Small intestine (tissue), 16 donors: ENCODE data around the gene INO80D. TPM values are rescaled to one million over a fixed set of nuclear protein-coding genes. Genes with fewer than 3 reads are reported as not detected.
"Not testable (repeated sequence)": the region's sequence is repeated elsewhere in the genome, so short reads cannot be mapped to it uniquely, and the experiment has no call there.

Source experiments
- DNase-seq, 2 donors: peaks; one replicate each; pipeline versions ENCODE4 v3.0.0 to v3.0.0-alpha.2; 2013
- FAIRE-seq: peaks from 2 replicates; lab custom pipeline; 2012; peaks lifted over from hg19 to GRCh38; lab: Jason Lieb, UNC
- H3K27ac ChIP-seq, 3 donors: one replicate each; pipeline ENCODE4 v1.5.1; 2013; ENCODE audit warnings: low read length in 2 of 3, mild to moderate bottlenecking in 2 of 3, control low read depth in 1 of 3, inconsistent platforms in 1 of 3, low read depth in 1 of 3, moderate library complexity in 1 of 3
- H3K27me3 ChIP-seq, 3 donors: one replicate each; pipeline ENCODE4 v1.6.1; 2013; ENCODE audit warnings: low read length in 3 of 3, inconsistent platforms in 1 of 3; ENCODE audit not compliant: control insufficient read depth in 3 of 3, insufficient read depth in 3 of 3
- H3K36me3 ChIP-seq, 3 donors: one replicate each; pipeline ENCODE4 v1.6.1; 2013; ENCODE audit warnings: low read length in 3 of 3, inconsistent platforms in 1 of 3, low read depth in 1 of 3, mild to moderate bottlenecking in 1 of 3, moderate library complexity in 1 of 3; ENCODE audit not compliant: control insufficient read depth in 3 of 3, insufficient read depth in 2 of 3
- H3K4me1 ChIP-seq, 3 donors: one replicate each; pipeline ENCODE4 v1.6.1; 2013; ENCODE audit warnings: low read length in 2 of 3, inconsistent platforms in 1 of 3, low read depth in 1 of 3, mild to moderate bottlenecking in 1 of 3, moderate library complexity in 1 of 3; ENCODE audit not compliant: control insufficient read depth in 3 of 3, insufficient read depth in 2 of 3
- H3K4me3 ChIP-seq, 3 donors: one replicate each; pipeline ENCODE4 v1.5.1; 2013; ENCODE audit warnings: low read length in 3 of 3, control low read depth in 1 of 3, inconsistent platforms in 1 of 3, low read depth in 1 of 3, mild to moderate bottlenecking in 1 of 3, moderate library complexity in 1 of 3
- H3K9me3 ChIP-seq, 2 donors: one replicate each; pipeline ENCODE4 v1.6.1; 2013; ENCODE audit warnings: low read depth in 1 of 2, low read length in 1 of 2; ENCODE audit not compliant: control insufficient read depth in 2 of 2, insufficient read depth in 1 of 2
- WGBS, 3 donors: extraction: QIAGEN DNeasy Blood & Tissue Kit; methylation state at CpG; one replicate each; pipeline ENCODE4 v1.1.7; 2013; 5-methylcytosine and 5-hydroxymethylcytosine counted together
- long read RNA-seq, 10 donors: transcript quantifications; one replicate each; lab custom pipeline, GENCODE V29; 2026
- polyA plus RNA-seq, 4 donors: library from polyadenylated mRNA; stranded (reverse) in 3 of 4; unstranded in 1 of 4; fragments of 200-250 nt in 3 of 4; fragments of 120-200 nt in 1 of 4; gene quantifications; one replicate each; pipeline versions ENCODE4 v1.2.1 to v1.2.3, GENCODE V29; 2013
- donor health status: healthy with polysubstance abuse.
- donor health status: control.
- donor health status: control.
- donor health status: Bipolar disorder and iron deficiency.
- donor health status: healthy.

INO80D gene, protein sequence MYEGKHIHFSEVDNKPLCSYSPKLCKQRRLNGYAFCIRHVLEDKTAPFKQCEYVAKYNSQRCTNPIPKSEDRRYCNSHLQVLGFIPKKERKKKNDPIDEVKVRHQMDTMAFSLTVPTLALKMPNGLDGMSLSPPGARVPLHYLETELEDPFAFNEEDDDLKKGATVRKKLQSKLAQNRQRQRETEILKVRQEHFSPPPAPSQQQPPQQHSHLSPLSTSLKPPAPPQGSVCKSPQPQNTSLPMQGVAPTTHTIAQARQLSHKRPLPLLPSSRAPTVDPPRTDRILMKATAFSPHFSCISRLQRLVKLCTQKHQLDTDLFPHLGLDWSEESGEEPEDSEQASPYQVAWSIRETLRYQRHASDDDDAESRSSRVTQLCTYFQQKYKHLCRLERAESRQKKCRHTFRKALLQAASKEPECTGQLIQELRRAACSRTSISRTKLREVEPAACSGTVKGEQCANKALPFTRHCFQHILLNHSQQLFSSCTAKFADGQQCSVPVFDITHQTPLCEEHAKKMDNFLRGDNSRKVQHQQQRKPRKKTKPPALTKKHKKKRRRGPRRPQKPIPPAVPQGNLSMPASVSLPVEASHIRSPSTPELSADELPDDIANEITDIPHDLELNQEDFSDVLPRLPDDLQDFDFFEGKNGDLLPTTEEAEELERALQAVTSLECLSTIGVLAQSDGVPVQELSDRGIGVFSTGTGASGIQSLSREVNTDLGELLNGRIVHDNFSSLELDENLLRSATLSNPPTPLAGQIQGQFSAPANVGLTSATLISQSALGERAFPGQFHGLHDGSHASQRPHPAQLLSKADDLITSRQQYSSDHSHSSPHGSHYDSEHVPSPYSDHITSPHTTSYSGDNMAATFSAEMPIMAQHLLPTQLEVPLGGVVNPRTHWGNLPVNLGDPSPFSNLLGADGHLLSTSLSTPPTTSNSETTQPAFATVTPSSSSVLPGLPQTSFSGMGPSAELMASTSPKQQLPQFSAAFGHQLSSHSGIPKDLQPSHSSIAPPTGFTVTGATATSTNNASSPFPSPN
- 10 to 100 TPM in 1 of 4 donors, 1 to 10 TPM in 3; 1.6 to 11.6 (median 2.3) TPM for polyA plus RNA-seq
- long read RNA-seq, donor 1, result 0 reads
- long read RNA-seq, donor 2, result 0 reads
- long read RNA-seq, donor 3, partial matches to known transcripts, result 2,878 of 2,928 reads
- long read RNA-seq, donor 3, other reads (novel, unspliced or antisense), result 50 of 2,928 reads
- long read RNA-seq, donor 4, result 0 reads
- long read RNA-seq, donor 5, result 0 reads
- long read RNA-seq, donor 6, result 0 reads
- long read RNA-seq, donor 7, result 0 reads
- long read RNA-seq, donor 8, result 0 reads
- long read RNA-seq, donor 9, result 0 reads
- long read RNA-seq, donor 10, result 0 reads

DNA sequence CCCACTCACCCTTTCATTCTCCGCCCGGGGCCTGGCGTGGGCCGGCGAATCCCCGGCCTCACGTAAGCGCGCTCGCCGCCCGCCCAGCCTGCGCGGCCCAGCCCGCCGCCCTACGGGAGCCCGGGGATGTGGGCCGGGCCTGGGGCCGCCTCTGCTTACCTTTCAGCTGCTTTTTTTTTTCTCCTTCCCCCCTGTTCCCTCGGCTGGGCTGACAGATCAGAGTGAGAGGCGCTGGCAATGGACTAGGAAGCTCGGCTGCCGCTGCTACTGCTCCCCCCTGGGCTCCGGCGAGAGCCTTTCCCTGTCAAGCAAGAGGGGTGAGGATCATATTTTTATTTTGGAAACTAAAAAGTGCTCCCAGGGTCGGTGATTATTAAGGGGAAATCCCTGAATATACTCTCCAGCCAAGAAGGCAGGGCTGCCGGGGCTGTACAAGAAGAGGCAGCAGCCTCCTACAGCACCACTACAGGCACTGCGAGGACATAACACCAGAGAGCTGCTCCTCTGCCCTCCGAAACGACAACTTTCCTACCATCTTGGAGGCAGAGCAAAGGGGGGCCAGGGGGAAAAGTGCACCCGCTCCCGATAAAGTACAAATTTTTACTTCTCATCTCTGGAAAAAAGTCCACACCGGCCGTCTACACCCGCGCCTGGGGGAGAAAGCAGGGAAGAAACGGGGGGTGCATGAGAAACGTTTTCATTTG lies at the start of gene INO80D:
Gene INO80D, minus strand, starts transcription at position 433 of the 704 bp plus-strand sequence. CDS start 23,158 bp downstream, outside the sequence.
- 0% methylated on average over 21 to 39 of the region's 39 CpGs for WGBS, 3 donors
- Histone ChIP-seq H3K27me3 (no peaks in the 10 kb centered on the region), H3K4me1 (peaks cover 2 to 5% (median 4%) of the 10 kb centered on the region in 3 donors), H3K9me3 (no peaks in the 10 kb centered on the region), H3K27ac (peak within 1 kb of the TSS; percentile 96 to 100 (median 98)), H3K4me3 (peak within 1 kb of the TSS; percentile 91 to 99 (median 92)), H3K36me3 (peaks cover 0 to 11% (median 0%) of the 10 kb centered on the region in 3 donors)
- DNase-seq (peak; percentile 87 to 92), FAIRE-seq (no peak)

DNA sequence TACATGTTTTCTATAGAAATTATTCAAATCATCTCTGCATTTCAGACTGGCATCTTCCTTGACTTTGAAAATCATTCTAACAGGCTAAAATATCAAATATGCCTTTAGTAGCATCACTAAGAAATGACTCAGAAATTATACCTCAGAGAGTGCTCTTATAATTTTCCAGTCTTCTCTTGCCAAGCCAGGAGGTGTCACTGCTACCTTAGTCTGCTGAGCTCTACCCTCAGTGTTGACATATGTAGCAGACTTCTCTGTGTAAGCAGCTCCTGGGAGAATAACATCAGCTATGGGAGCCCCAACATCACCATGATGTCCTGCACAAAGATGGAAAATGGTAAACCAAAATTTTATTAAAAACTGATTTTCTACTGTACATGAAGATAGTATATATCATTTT lies 41.7 kb upstream of the INO80D start:
- Histone ChIP-seq H3K9me3 (no peaks in the 10 kb centered on the region), H3K27me3 (no peaks in the 10 kb centered on the region), H3K4me3 (no peak overlapping the region), H3K4me1 (no peaks in the 10 kb centered on the region), H3K27ac (no peak overlapping the region), H3K36me3 (peaks cover 3 to 50% (median 14%) of the 10 kb centered on the region in 3 donors)
- DNase-seq, result no peak
- FAIRE-seq, result no peak

DNA sequence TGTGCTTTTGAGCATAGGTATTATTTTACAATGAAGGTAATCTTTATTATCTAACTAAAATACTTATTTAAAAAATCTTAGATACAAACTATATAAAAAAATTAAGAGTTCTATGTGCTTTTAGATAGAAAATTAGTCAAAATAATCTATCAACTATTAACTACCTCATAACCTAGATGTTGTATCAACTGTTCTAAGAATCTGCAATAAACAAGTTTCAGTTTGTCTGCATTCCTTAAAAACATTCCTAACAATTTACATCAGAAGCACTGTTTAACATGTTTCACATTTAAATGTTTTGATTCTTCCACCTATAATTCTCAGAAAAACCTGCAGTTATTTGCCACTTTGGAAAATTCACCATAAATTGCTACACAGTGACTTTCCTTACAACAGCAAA lies 39.9 kb upstream of the INO80D start:
- Histone ChIP-seq H3K36me3 (peaks cover 7 to 51% (median 14%) of the 10 kb centered on the region in 3 donors), H3K4me3 (no peak overlapping the region), H3K4me1 (no peaks in the 10 kb centered on the region), H3K27ac (no peak overlapping the region), H3K27me3 (no peaks in the 10 kb centered on the region), H3K9me3 (no peaks in the 10 kb centered on the region)
- FAIRE-seq (peak; percentile 23), DNase-seq (no peak)

DNA sequence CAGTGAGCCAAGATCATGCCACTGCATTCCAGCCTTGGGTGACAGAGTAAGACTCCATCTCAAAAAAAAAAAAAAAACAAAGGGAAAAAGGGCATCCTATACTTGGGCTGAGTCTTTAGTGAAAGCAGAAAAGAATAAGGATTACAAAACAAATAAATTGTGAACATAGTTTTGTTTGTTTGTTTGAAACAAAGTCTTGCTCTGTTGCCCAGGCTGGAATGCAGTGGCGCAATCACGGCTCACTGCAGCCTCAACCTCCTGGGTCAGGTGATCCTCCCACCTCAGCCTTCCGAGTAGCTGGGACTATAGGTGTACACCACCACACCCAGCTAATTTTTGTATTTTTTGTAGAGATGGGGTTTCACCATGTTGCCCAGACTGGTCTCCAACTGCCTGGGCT lies 36.6 kb upstream of the INO80D start:
- not testable (repeated sequence) for H3K4me1 ChIP-seq, FAIRE-seq, H3K9me3 ChIP-seq, H3K27ac ChIP-seq, H3K27me3 ChIP-seq, DNase-seq, H3K4me3 ChIP-seq
- H3K36me3 ChIP-seq, result peaks cover 7 to 33% (median 23%) of the 10 kb centered on the region in 3 donors
- 95 to 96% (median 96%) methylated on average over 3 of the region's 3 CpGs for WGBS, 3 donors

DNA sequence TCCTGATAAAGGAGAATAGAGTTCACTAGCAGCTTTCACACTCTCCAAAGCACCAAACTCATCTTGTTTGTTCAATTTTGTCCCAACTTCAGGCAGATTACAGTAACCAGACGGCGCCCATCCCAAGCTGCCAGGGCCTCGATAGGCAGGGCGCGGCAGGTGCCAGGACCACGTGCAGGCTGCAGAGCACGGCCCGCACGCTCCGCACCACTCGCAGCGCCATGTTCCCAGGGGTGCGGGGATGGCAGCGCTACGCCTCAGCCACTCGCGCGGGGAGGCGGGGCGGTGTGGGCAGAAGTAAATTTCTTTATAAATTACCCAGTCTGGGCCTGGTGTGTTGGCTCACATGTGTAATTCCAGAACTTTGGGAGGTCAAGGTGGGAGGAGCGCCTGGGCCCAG lies 30.3 kb upstream of the INO80D start:
- no peaks in the 10 kb centered on the region for H3K4me1 ChIP-seq
- no peaks in the 10 kb centered on the region for H3K27me3 ChIP-seq
- DNase-seq (no peak), FAIRE-seq (no peak)
- no peak overlapping the region for H3K4me3 ChIP-seq
- peaks cover 3 to 17% (median 12%) of the 10 kb centered on the region in 3 donors for H3K36me3 ChIP-seq
- no peak overlapping the region for H3K27ac ChIP-seq
- 95 to 96% (median 96%) methylated on average over 21 of the region's 21 CpGs for WGBS, 3 donors
- peaks cover 0 to 6% of the 10 kb centered on the region in 2 donors for H3K9me3 ChIP-seq

DNA sequence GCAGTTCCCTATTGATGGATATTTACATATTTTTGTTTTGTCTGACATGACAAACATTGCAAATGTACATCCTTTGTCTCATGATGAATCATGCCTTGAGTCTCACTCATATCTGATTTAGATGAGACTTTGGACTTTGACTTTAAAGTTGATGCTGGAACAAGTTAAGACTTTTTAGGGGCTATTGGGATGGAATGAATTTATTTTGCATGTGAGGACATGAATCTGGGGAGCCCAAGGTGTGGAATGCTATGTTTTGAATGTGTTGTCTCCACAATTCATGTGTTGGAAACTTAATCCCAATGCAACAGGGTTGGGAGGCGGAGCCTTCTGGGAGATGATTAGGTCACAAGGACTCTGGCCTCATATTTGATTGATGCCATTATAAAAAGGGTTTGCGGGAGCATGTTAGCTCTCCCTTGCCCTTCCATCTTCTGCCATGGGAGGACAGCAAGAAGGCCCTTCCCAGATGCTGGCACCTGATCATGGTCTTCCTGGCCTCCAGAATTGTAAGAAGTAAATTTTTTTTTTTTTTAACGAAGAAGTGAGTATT lies 29.1 kb upstream of the INO80D start:
- Histone ChIP-seq H3K27ac (no peak overlapping the region), H3K4me3 (no peak overlapping the region), H3K9me3 (peaks cover 0 to 2% of the 10 kb centered on the region in 2 donors), H3K4me1 (no peaks in the 10 kb centered on the region), H3K36me3 (peaks cover 3 to 14% (median 6%) of the 10 kb centered on the region in 3 donors), H3K27me3 (no peaks in the 10 kb centered on the region)
- peak; percentile 21 to 78 for DNase-seq
- WGBS, 3 donors, result 68 to 91% (median 74%) methylated on average over 3 of the region's 3 CpGs
- no peak for FAIRE-seq

DNA sequence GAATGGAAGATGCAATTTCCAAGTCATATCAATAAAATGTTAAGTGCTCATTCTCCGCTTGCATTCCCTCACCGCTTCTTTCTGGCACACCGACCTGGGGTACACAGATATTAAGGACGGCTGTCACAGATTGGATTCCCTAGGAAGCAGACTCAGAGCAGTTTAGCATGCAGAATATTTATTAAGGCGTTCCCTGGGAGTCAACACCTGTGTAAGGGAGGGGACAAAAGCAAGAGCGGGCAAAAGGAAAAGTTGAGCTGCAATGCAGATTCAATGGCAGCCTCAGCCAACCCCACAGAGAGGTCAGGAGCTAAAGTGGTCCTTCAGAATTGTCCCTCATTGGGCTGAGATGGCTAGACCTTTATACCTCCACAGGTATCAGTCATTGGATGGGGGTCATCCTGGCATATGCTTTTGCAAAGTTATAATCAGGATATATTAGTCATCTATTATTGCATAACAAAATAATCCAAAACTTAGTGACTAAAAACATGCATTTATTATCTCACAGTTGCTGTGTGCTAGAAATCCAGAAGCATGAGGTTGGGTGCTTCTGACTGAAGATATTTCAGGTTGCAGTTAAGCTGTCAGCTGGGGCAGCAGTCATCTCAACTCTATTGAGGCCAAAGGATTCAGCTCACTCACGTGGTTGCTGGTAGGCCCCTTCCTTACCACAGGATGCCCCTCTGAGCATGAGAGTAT lies 27.0 kb upstream of the INO80D start:
- Histone ChIP-seq H3K9me3 (peaks cover 0 to 2% of the 10 kb centered on the region in 2 donors), H3K27me3 (no peaks in the 10 kb centered on the region), H3K36me3 (peaks cover 2 to 11% (median 3%) of the 10 kb centered on the region in 3 donors), H3K4me3 (no peak overlapping the region), H3K4me1 (no peaks in the 10 kb centered on the region), H3K27ac (no peak overlapping the region)
- DNase-seq, result no peak
- 92 to 98% (median 95%) methylated on average over 7 of the region's 7 CpGs for WGBS, 3 donors
- no peak for FAIRE-seq
